K562 (cell line): Measurements from ENCODE around the gene MEGF11. TPM values are rescaled to one million over a fixed set of nuclear protein-coding genes. Genes with fewer than 3 reads are reported as not detected.

Experiments used
- ATAC-seq: fragments of 200-7000 bp; cut with Tn5 transposase; 3 replicates; pipeline ENCODE4 v1.9.1; 2020; ENCODE audit warnings: moderate library complexity
- BruUV-seq: library from RNA; stranded (reverse); fragments of 400-500 nt; replicated peaks from 2 replicates; lab custom pipeline; 2021; lab: Mats Ljungman, UMichigan
- CTCF ChIA-PET: fragments of 300-600 bp; formaldehyde crosslinking; extraction: SDS; loops from one replicate; lab custom pipeline; 2021; ENCODE audit warnings: low intra/inter-chr PET ratio; lab: Yijun Ruan, JAX
- POLR2A ChIA-PET: fragments of 300-600, 350-650 bp; sonication (Branson Sonifier 250); formaldehyde crosslinking; extraction: SDS; loops from one replicate; lab custom pipeline; 2021; ENCODE audit warnings: antibody characterized with exemption, inconsistent platforms; lab: Yijun Ruan, JAX
- DNase-seq, 4 experiments: peaks; one replicate each; pipeline versions ENCODE4 v3.0.0 to v3.0.0-alpha.2; 2011 to 2018; ENCODE audit warnings: low spot score in 3 of 4, mixed read lengths in 3 of 4; ENCODE audit errors: extremely low read depth in 1 of 4
- FAIRE-seq: peaks from 2 replicates; lab custom pipeline; 2011; peaks lifted over from hg19 to GRCh38; lab: Jason Lieb, UNC
- H2AFZ ChIP-seq: 2 replicates; pipeline ENCODE4 v1.6.0; 2011; ENCODE audit warnings: low read depth, low read length, control low read depth, inconsistent platforms
- H3K27ac ChIP-seq: fragments of 200-600 bp; 3 replicates; pipeline ENCODE4 v1.8.0; 2011; ENCODE audit warnings: low read depth, mild to moderate bottlenecking, control low read depth, inconsistent platforms, low read length, moderate library complexity, mixed read lengths; ENCODE audit errors: extremely low read depth
- H3K27me3 ChIP-seq, 2 experiments: fragments of 300-600 bp in 1 of 2; 2 replicates in 1 of 2; 3 replicates in 1 of 2; pipeline versions ENCODE4 v1.6.0 to v1.8.0; 2011; ENCODE audit warnings: inconsistent platforms in 2 of 2, low read length in 2 of 2, mild to moderate bottlenecking in 1 of 2, mixed read lengths in 1 of 2, moderate library complexity in 1 of 2; ENCODE audit not compliant: control insufficient read depth in 2 of 2, insufficient read depth in 2 of 2
- H3K36me3 ChIP-seq: fragments of 300-600 bp; 3 replicates; pipeline ENCODE4 v1.8.0; 2011; ENCODE audit warnings: mild to moderate bottlenecking, low read length, inconsistent platforms; ENCODE audit not compliant: control insufficient read depth, insufficient read depth
- H3K4me1 ChIP-seq, 2 experiments: fragments of 200-600 bp in 1 of 2; replicated peaks in 1 of 2; 2 replicates in 1 of 2; 3 replicates in 1 of 2; pipeline versions ENCODE4 v1.5.1 to v1.8.0; 2011; ENCODE audit warnings: inconsistent platforms in 2 of 2, low read length in 2 of 2, mild to moderate bottlenecking in 1 of 2, mixed read lengths in 1 of 2, moderate library complexity in 1 of 2; ENCODE audit not compliant: control insufficient read depth in 2 of 2, insufficient read depth in 2 of 2
- H3K4me2 ChIP-seq: 2 replicates; pipeline ENCODE4 v1.6.1; 2011; ENCODE audit warnings: low read length, control low read depth, inconsistent platforms, mixed read lengths; ENCODE audit not compliant: insufficient read depth
- H3K4me3 ChIP-seq: fragments of 200-600 bp; sonication (generic), shearing (Covaris generic); 2 replicates; pipeline ENCODE4 v1.5.1; 2016; ENCODE audit warnings: control low read depth, inconsistent platforms
- H3K79me2 ChIP-seq: fragments of 200-600 bp; 3 replicates; pipeline ENCODE4 v1.8.0; 2011; ENCODE audit warnings: low read length, inconsistent platforms; ENCODE audit not compliant: control insufficient read depth, insufficient read depth
- H3K9ac ChIP-seq, 2 experiments: 2 replicates each; pipeline versions ENCODE4 v1.6.0 to v1.6.1; 2011; ENCODE audit warnings: low read depth in 2 of 2, low read length in 2 of 2, control low read depth in 1 of 2, inconsistent platforms in 1 of 2, mild to moderate bottlenecking in 1 of 2, mixed read lengths in 1 of 2; ENCODE audit not compliant: insufficient read depth in 1 of 2
- H3K9me1 ChIP-seq: one replicate; pipeline ENCODE4 v1.6.0; 2011; ENCODE audit warnings: inconsistent platforms, mild to moderate bottlenecking, low read length, moderate library complexity; ENCODE audit not compliant: control insufficient read depth, insufficient read depth
- H3K9me3 ChIP-seq: replicated peaks from 2 replicates; pipeline ENCODE4 v1.5.1; 2011; ENCODE audit warnings: low read depth, low read length, inconsistent platforms; ENCODE audit not compliant: control insufficient read depth, insufficient read depth
- H4K20me1 ChIP-seq: replicated peaks from 2 replicates; pipeline ENCODE4 v1.6.1; 2011; ENCODE audit warnings: low read length, inconsistent platforms, mixed read lengths; ENCODE audit not compliant: control insufficient read depth, insufficient read depth
- ETS2 ChIP-seq: IDR thresholded peaks from 2 replicates; pipeline ENCODE4 v1.6.1; 2016; ENCODE audit warnings: borderline replicate concordance, missing genetic modification characterization, mild to moderate bottlenecking, moderate library complexity, missing compliant biosample characterization; ENCODE audit not compliant: poor library complexity, severe bottlenecking
- FOS ChIP-seq: IDR thresholded peaks from 3 replicates; pipeline ENCODE4 v1.6.1; 2011; ENCODE audit not compliant: insufficient read length; ENCODE audit errors: extremely low read depth
- HINFP ChIP-seq: fragments of 450-650 bp; conservative IDR thresholded peaks from 2 replicates; pipeline ENCODE4 v1.6.1; 2016; ENCODE audit warnings: missing genetic modification characterization, low read depth, mild to moderate bottlenecking, control low read depth, missing compliant biosample characterization
- POU5F1 ChIP-seq: fragments of 150-350 bp; IDR thresholded peaks from 2 replicates; pipeline ENCODE4 v1.6.1; 2014; ENCODE audit warnings: borderline replicate concordance, low read length, low read depth, mild to moderate bottlenecking; ENCODE audit not compliant: partially characterized antibody
- RAD51 ChIP-seq: fragments of 450-650 bp; IDR thresholded peaks from 2 replicates; pipeline ENCODE4 v1.7.1; 2016; ENCODE audit warnings: low read depth, mild to moderate bottlenecking, borderline replicate concordance
- SP1 ChIP-seq: sonication (generic); formaldehyde crosslinking; IDR thresholded peaks from 2 replicates; pipeline ENCODE4 v1.8.1; 2022; ENCODE audit warnings: mild to moderate bottlenecking, missing genetic modification reagents
- SRSF7 ChIP-seq: fragments of 200-400 bp; formaldehyde crosslinking; optimal IDR thresholded peaks from 2 replicates; pipeline ENCODE3; 2017; ENCODE audit warnings: mild to moderate bottlenecking, low read depth, low read length
- TAF15 ChIP-seq: fragments of 200-400 bp; formaldehyde crosslinking; IDR thresholded peaks from 2 replicates; pipeline ENCODE4 v1.6.1; 2017; ENCODE audit warnings: mild to moderate bottlenecking, low read depth, low read length, moderate library complexity
- THRAP3 ChIP-seq: fragments of 450-650 bp; IDR thresholded peaks from 2 replicates; pipeline ENCODE4 v1.6.1; 2016; ENCODE audit warnings: mild to moderate bottlenecking, inconsistent platforms, borderline replicate concordance
- ZBTB8A ChIP-seq: fragments of 450-650 bp; IDR thresholded peaks from 2 replicates; pipeline ENCODE4 v1.6.1; 2018; ENCODE audit warnings: mild to moderate bottlenecking, moderate library complexity; ENCODE audit not compliant: partially characterized antibody
- ZNF277 ChIP-seq: fragments of 250-450 bp; sonication (Bioruptor Pico); IDR thresholded peaks from 2 replicates; pipeline ENCODE4 v1.8.0; 2022; ENCODE audit warnings: inconsistent platforms, mild to moderate bottlenecking, moderate library complexity, borderline replicate concordance
- ZNF644 ChIP-seq: fragments of 200-800 bp; sonication (Bioruptor generic); IDR thresholded peaks from 2 replicates; pipeline ENCODE4 v1.6.1; 2016; ENCODE audit warnings: low read depth, missing genetic modification characterization, missing compliant biosample characterization
- ZSCAN32 ChIP-seq: fragments of 450-650 bp; formaldehyde crosslinking; IDR thresholded peaks from 2 replicates; pipeline ENCODE4 v1.4.0; 2020; ENCODE audit warnings: mild to moderate bottlenecking, moderate library complexity
- WGBS: fragments of 100-300 bp; shearing (Covaris generic); methylation state at CpG from one replicate; pipeline ENCODE4 v1.1.6; 2016; ENCODE audit warnings: low coverage, mixed read lengths; ENCODE audit not compliant: insufficient coverage; ENCODE audit errors: missing lambda C conversion rate; 5-methylcytosine and 5-hydroxymethylcytosine counted together
- in situ Hi-C: fragments of 300-500 bp; cut with MboI; formaldehyde crosslinking; loops from 4 replicates; pipeline ENCODE4 v1.15.0; 2018; ENCODE audit warnings: inconsistent platforms, mixed read lengths
- intact Hi-C: fragments of 100-400 bp; cut with micrococcal nuclease; formaldehyde crosslinking; loops from 2 replicates; pipeline ENCODE4 v1.14.2; 2022
- polyA plus RNA-seq, 8 experiments: library from polyadenylated mRNA; depleted of rRNA in 4 of 8; stranded (reverse) in 5 of 8; unstranded in 3 of 8; fragments of >200 nt; fragmentation: Nextera tagmentation in 2 of 8; fragmentation: Illumina TruSeq in 1 of 8; extraction: Ambion mirVana in 2 of 8; extraction: Trizol in 1 of 8; gene quantifications; 2 replicates each; pipeline versions ENCODE4 v1.2.1 to v1.2.3, GENCODE V29; 2011 to 2014; ENCODE audit warnings: inconsistent platforms in 1 of 8, missing spikeins in 1 of 8
- total RNA-seq, 7 experiments: library from RNA; depleted of rRNA in 6 of 7; stranded (reverse); fragments of >200 nt in 6 of 7; fragmentation: Illumina TruSeq in 2 of 7; extraction: Trizol in 2 of 7; gene quantifications; 2 replicates each; pipeline versions ENCODE4 v1.2.1 to v1.2.3, GENCODE V29; 2011 to 2021; ENCODE audit warnings: low replicate concordance in 1 of 7

MEGF11 gene
- total and polyA plus RNA-seq, 9 of the 15 experiments (the other 6 are each of a cell fraction or from before 2014, with no cell fraction given) = 0.06 to 0.23 (median 0.20) TPM; not detected in 6

GRCh38 chr15:66254951-66255676 is 1.6 kb upstream of the MEGF11 start:
- DNase-seq (no peak), FAIRE-seq (no peak), ATAC-seq (no peak)
- ChIA-PET CTCF (interaction anchor here (1.3 kb wide), 1 partner anchor 34 kb away, joined by 3 read pairs; no protein-coding TSS in a partner anchor), POLR2A (no interaction called here)
- Histone ChIP-seq H3K9me3 (no peaks in the 10 kb centered on the region), H3K27me3 (peaks cover 55 to 70% of the 10 kb centered on the region in 2 experiments), H3K79me2 (no peaks in the 10 kb centered on the region), H3K4me1 (peaks cover 3 to 23% of the 10 kb centered on the region in 2 experiments; a peak in 3 of 5 replicates), H3K36me3 (no peaks in the 10 kb centered on the region), H3K9me1 (no peaks in the 10 kb centered on the region), H3K4me2 (no peak overlapping the region), H3K27ac (no peak overlapping the region), H3K4me3 (no peak overlapping the region), H3K9ac (no peak overlapping the region), H2AFZ (no peak overlapping the region), H4K20me1 (peaks cover 15% of the 10 kb centered on the region; the same call in 1 of the 2 replicates)
- 5% methylated on average over 18 of the region's 19 CpGs for whole genome bisulfite sequencing
- TF ChIP-seq SRSF7 = no peak
- no peak for TF ChIP-seq ZBTB8A
- TF ChIP-seq FOS = no peak
- TF ChIP-seq HINFP (tag) = no peak
- TF ChIP-seq ZNF644 (tag) = no peak
- TF ChIP-seq ZSCAN32 (CRISPR knock-in tag) = no peak
- no peak for TF ChIP-seq RAD51
- TF ChIP-seq SP1 (CRISPR knock-in tag) = no peak
- TF ChIP-seq ETS2 = no peak
- no peak for TF ChIP-seq THRAP3
- no peak for TF ChIP-seq POU5F1
- TF ChIP-seq TAF15 = no peak
- TF ChIP-seq ZNF277 (CRISPR knock-in tag) = no peak
- no TSS peak for BruUV-seq
- intact Hi-C loops = loop anchor here (5.0 kb wide), 1 partner anchor 32 kb away; no protein-coding TSS in a partner anchor
- in situ Hi-C loops = no loop called here
